ENCODE results near the gene CHST9. TPM values are rescaled to one million over a fixed set of nuclear protein-coding genes. Genes with fewer than 3 reads are reported as not detected.

The CHST9 gene
- polyA plus RNA-seq, 3 donors: 2.9 to 4.4 (median 3.8) TPM

DNA sequence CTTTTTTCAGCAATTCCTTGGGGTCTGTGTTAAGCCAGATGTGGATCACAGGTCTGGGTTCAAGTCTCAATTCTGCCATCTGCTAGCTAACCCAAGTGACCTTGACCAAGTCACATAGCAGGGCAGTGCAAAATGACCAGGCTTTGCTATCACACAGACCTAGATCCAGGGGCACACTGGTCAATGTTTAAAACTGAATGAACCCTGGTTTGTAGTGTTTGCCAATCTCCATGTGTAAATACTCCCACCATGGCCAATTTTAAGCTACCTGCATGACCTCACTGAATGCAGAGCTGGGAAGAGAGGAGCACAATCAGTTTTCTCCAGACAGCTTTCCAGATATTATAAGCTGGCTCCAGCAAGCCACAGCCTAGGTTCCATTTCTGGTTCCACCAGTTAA is 142.9 kb downstream of the CHST9 start:
- DNase-seq (ENCODE audit: extremely low read depth in 1 of 11, low read depth in 9 of 11, low spot score in 4 of 11): no peak

DNA sequence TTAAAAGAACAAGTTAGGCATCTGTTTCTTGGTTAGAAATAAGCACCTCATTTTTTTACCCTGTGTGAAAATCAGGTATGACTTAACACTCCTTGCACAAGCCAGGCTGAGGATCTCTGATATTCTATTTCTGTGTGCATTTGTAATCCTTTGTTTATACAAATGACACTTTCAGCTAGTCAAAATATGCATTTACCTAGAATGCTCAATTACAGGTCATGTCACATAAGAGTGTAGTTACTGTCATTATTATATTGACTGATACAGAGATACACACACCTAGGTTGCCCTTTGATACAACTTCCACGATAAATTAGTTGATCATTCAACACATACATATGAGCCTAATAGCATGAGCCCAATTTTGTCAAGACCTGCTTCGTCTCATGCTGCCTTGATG is 144.3 kb downstream of the CHST9 start:
- DNase-seq (ENCODE audit: extremely low read depth in 1 of 11, low read depth in 9 of 11, low spot score in 4 of 11): no peak

DNA sequence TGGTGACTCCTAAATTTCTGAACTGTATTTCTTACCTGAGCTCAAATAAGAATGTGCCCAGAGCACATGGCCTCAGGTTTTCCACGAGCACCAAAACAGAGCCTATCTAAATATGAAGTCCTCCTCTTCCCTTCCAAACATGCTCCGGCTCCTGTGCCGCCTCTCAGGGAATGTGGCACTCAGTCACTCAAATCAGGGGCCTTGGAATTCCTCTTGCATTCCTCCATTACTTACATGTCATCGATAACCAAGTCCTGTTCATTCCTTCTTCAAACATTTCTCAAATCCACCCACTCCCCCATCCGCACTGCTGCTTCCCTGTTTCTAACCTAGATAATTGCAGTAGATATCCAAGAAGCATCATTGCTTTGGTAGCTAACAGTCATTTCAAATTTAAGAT is 151.4 kb downstream of the CHST9 start:
- DNase-seq (ENCODE audit: extremely low read depth in 1 of 11, low read depth in 9 of 11, low spot score in 4 of 11): no peak

DNA sequence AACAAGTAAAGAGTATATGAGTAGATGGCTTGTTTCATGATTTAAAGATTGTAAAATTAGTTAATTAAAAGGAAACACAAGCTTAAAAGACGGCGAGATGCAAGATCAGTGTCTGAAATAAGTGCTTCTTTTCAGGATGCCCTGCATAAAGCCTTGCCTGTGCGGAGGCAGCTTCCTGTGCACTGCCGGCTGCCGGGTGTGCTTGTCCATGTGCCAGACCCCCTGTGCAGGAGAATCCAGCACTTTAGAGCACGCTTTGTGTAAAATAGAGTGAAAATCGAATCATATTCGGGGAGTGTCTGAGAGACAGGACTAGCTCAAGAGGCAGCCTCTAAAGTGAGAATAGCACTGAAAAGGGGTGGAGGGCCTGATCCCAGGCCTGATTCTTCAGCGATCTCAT is 154.7 kb downstream of the CHST9 start:
- no peak for DNase-seq (ENCODE audit: extremely low read depth in 1 of 11, low read depth in 9 of 11, low spot score in 4 of 11)

DNA sequence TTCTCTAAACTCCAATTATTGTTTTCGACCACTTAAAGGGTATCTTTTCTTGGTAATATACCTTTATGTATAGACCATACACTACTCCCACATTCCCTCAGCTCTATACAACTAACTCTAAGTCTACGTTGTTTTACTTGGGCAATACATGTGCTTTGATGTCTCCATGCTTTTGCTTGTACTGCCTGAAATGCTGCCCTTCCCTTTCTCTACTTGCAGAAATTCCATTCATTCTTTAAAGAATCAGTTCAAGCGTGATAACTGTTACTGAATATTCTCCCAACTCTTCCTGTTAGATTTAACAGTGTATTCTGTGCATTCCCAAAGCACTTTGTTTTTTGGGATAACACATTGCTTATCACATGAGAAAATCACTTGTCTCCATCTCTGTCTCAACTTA is 162.6 kb downstream of the CHST9 start:
- DNase-seq (ENCODE audit: extremely low read depth in 1 of 11, low read depth in 9 of 11, low spot score in 4 of 11): no peak

DNA sequence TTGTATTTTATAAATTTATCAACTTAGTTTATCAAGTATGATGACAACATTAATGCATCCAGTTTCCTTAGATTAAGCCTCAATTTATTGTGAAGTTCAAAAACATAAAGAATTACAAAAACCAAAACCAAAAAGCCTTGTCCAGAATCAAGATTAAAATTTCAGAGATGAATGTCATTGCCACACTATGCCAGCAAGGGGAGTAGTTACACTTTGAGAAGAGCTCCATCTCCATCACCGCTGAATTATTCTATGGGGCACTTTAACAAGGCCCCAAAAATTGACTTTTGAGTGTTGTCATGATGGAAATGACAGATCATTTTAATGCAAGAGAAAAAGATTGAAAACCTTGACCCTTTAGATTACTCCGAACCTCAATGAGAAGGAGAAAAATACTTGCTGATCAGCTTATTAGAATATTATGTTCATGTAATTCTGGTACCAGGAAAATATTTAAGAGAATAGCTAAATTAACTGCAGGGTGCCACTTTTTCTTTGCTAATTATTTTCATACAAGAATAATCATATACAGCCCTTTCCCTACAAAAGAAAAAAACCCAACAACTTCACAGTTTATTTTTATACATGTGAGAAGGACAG is 167.1 kb downstream of the CHST9 start:
- no peak for DNase-seq (ENCODE audit: extremely low read depth in 1 of 11, low read depth in 9 of 11, low spot score in 4 of 11)

DNA sequence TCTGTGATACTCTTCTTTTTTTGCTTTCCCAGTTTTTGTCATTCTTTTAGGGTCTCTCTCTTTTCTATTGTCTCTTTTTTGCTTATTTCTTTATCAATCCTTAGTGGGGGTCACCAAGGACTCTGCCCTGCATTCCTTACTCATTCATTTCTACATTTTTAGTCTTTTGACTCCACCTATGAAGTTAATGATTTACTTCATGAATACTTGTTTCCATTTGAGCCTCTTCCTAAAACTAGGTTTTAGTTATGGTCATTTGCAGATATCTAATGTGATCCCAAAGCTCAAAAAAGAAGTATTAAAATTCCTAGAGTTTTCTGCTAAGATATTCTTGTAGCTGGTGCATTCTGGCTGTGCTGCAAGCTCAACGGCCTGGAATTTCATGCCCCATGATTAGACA is 170.3 kb downstream of the CHST9 start:
- DNase-seq (ENCODE audit: extremely low read depth in 1 of 11, low read depth in 9 of 11, low spot score in 4 of 11): no peak

DNA sequence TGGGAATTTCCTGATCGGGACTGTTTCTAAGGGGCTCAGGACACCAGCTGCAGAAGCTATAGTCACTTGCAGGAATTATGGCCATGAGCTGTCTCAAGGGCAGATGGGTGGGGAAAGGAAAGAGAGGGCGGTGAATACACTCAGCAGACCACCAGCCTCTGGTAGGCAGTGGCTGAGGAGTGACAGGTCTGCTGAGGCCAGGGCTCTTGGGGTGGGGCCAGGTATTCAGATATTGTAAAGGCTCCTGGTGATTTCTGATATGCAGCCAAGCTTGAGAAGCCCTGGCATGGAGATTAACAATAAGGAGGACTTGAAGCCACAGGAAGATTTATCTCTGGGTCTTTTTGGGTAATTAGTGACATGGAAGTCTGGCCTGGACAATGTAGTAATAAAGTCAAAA is 174.3 kb downstream of the CHST9 start:
- DNase-seq (ENCODE audit: extremely low read depth in 1 of 11, low read depth in 9 of 11, low spot score in 4 of 11): no peak

DNA sequence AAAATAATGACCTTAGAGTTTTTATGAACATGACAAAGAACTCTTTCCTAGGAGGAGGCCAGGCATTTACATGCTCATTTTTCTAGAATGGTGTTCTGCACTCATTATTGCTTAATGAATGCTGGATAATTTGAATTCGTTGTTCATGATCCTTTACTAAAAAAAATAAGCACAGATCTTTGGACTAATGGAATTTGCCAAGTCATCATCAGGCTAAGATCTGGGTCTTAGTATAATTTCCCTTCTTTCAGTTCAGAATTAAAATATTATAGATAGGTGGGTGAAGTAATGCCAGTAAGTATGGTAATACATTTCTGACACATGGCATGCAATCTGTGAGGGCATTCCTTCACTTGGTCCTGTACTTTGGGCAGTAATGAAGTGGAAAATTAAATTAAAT is 175.8 kb downstream of the CHST9 start:
- no peak for DNase-seq (ENCODE audit: extremely low read depth in 1 of 11, low read depth in 9 of 11, low spot score in 4 of 11)

DNA sequence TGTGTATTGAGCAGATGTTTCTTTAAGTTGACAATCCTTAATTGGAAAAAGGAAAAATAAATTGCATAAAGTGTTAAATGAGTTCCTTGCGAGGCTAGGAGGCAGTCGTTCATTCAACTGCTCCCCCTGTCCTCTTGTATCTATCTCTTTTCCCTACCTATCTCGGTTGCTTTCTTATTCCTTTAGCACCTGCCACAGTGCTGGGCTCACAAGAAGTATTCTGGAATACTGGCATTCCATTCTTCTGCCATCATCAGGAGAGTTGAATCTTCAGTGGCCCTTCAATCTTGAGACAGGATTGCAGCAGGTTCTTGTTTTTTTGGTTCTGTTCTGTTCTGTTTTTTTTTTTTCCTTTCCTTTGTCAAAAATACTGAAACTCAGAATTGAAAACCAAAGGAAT is 176.5 kb downstream of the CHST9 start:
- no peak for DNase-seq (ENCODE audit: extremely low read depth in 1 of 11, low read depth in 9 of 11, low spot score in 4 of 11)

DNA sequence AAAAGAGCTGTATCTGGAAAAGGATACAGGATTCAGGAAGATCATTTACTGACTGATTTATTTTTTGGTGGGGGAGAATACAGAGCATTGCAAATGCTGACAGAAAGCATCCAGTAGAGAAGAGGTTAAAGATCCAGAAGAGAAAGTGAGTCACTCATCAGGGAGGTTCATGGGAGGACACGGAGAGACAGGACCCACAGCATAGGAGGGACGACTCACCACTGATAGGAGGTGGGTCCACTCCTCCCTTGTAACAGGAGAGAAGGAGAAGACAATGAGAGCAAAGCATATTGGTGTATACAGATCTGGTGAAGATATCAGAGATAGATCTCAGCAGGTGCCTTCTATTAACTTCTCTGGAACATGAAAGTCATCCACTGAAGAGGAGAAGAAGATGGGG is 177.2 kb downstream of the CHST9 start:
- no peak for DNase-seq (ENCODE audit: extremely low read depth in 1 of 11, low read depth in 9 of 11, low spot score in 4 of 11)

DNA sequence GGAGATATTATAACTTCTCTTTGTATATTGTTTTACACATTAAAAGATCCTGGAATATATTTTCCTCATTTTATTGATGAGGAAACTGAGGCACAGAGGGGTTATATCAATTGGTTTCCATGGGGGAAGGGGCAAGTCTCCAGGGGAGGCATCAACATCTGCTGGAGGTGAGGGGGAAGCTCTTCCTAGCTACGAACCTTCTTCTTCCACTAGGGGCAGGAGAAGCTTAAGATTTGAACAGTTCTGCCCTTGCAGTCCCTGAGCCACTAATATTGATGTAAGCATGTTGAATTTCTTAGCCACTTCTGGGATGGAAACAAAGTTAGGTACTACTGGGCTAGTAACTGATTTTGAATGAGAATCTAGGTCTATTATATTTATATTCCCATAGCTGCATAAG is 179.5 kb downstream of the CHST9 start:
- DNase-seq (ENCODE audit: extremely low read depth in 1 of 11, low read depth in 9 of 11, low spot score in 4 of 11): no peak

DNA sequence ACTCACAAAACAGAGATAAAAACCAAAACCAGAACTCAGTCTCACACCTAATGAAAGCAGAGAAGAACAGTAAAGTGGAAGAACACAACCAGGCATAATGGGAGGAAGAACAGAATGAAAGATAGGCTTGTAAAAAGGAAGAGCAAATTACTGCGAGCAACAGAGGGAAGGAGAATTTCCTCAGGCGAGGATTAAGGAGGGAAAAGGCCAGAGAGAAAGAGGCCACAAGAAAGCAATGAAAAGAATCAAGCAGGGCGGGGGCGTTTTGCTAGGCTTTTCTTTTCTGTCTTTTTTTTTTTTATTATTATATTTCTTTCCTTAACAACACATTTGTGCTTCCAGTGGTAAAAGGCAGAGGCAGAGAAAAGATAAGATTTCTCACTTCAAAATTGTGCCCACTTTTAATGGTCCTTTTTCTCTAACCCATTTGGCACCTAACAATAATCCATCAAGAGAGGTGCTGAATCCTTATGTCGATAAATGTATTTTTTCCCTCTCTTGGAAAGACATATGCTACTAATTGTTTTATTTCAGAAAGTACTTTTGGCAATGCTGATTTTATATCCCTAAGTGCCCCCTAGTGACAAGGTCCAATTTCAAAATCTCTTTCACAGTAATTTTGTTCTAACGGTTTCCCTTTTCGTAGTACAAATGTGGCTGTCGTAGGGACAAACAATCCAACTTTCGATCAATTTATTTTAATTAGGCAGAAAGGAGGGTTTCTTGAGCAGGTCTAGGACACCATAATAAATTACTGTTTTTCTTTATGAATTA is 180.9 kb downstream of the CHST9 start:
- peak in 3 of 11 donors; percentile 11 to 19 (median 13) for DNase-seq (ENCODE audit: extremely low read depth in 1 of 11, low read depth in 9 of 11, low spot score in 4 of 11)

DNA sequence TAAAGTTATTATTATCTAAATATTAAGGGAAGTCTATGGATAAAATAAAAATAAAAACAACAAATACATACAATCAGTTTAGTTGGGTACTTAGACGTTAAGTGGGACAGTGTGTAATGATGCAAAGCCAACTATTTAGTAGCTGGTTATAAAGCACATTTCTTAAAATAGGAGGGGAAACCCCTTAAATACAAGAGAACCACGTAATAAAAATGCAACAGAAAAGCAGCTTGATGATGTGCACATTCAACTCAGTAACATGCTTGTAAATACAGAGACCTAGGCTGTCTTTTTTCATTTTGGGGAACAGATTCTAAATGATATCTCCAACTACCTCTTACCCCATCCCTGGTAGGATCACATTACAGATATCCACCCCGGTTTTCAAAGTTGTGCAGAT is 185.3 kb downstream of the CHST9 start:
- no peak for DNase-seq (ENCODE audit: extremely low read depth in 1 of 11, low read depth in 9 of 11, low spot score in 4 of 11)

DNA sequence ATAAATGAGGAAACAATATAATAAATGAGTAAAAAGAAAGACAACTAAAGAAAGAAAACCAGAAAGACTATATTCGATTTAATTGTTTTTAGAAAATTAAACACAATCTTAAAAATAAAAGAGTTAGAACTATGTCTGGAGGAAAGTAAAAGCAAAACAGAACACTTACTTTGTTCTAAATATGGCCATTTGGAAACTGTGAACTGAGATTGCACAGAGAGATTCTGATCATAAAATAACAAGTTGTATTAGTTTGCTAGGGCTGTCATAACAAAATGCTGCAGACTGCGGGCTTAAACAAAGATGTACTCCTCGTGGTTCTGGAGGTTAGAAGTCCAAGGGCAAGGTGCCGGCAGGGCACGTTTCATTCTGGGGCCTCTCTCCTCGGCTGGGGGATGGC is 191.5 kb downstream of the CHST9 start:
- DNase-seq (ENCODE audit: extremely low read depth in 1 of 11, low read depth in 9 of 11, low spot score in 4 of 11): no peak

DNA sequence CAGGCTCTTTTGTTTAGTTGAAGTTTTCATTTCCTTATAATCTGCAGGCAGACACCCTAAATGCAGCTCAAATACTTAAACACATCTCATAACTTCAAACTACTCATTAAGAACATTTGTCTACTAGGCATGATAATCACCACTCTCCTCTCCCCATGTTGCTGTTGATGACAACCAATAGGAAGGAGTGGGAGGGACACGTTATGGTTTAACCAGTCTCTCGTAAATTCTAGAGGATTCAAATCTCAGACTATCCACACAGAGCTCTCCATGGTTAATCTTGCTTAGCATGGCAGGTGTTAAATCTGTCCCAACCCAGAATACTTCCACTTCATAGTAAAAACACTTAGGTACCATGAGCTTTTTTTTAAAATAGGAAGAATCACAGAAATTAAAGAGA is 192.2 kb downstream of the CHST9 start:
- DNase-seq (ENCODE audit: extremely low read depth in 1 of 11, low read depth in 9 of 11, low spot score in 4 of 11): no peak

DNA sequence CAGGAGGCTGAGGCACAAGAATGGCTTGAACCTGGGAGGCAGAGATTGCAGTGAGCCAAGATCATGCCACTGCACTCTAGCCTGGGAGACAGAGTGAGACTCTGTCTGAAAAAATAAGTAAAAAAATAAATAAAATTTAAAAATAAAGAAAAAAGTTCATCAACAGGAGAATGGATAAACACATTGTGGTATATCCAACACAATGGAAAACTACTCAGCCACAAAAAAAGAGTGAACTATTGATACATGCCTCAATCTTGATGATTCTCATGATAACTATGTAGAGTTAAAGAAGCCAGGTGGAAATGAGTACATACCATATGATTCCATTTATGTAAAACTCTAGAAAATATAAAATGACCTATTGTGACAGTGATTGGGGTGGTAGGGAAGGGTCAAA is 195.3 kb downstream of the CHST9 start:
- DNase-seq (ENCODE audit: extremely low read depth in 1 of 11, low read depth in 9 of 11, low spot score in 4 of 11): no peak

DNA sequence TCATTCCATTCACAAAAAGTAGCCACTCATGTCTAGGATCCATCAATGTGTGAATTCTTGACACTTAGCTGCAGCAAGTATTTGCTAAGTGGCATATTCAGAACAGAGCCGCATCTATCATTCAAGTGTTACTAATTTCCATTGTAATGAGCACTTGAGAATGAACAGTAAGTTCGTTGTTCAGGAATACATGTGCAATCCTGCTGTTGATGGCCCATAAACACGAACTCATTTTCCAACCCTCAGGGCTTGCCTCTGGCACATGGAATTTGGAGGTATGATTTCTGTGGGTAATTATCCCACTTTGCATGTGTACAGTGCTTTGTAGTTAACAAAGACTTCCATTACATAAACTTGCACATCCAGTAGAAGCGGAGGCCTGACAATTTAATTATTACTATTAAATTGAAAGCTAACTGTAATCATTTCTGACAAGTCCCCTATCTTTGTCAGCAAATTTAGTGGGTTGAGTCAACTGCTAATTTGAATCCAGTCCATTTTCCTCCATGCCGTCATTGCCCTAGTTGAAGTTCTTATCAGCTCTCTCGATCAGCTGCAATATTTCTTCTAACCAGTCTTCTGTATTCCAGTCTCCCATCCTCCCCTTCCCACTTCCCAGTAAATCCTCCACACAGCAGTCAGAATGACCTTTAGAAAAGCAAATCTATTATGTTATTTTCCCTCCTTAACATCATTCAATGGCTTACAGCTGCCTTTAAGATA is 203.6 kb downstream of the CHST9 start:
- DNase-seq (ENCODE audit: extremely low read depth in 1 of 11, low read depth in 9 of 11, low spot score in 4 of 11): no peak

DNA sequence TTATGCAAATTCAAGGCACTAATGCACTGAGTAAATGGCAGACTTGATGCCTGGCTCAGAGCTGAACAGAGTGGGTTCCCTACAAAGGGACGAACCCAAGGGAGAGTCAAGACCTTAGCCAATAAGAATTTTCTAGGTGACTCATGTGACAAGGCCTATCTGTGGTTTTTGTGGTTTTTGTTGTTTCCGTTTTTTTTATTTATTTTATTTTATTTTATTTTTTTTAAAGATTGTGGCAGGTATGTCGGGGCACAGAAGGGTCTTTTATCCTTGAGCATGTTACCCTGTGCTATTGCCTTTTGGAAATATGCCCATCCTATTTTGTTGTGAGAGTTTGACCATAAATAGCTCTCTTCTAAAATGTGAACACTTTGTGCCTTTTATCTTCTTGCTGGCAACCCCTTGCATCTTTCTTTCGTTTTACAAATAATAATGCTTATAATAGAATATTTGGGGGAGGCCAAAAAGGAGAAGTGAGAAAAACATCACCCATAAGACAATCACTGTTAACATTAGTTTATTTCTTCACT is 206.2 kb downstream of the CHST9 start:
- no peak for DNase-seq (ENCODE audit: extremely low read depth in 1 of 11, low read depth in 9 of 11, low spot score in 4 of 11)

DNA sequence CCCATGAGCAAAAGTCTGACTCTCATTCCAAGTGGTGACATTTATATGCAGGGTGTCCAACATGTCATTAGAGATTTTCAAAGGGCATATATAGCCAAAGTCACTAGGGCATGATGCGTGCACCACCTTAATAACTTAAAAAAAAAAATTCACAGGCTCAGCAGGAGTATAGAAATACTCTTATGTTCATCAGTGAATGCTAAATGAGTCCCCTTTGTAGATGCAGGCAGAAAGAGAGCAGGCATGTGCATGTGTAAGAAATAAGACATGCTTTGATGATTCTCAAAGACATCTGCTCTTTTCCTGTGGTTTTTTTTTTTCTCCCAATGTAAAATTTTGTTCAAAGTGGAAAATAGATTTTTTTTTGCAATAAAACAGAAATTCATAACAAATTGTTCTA is 207.3 kb downstream of the CHST9 start:
- DNase-seq (ENCODE audit: extremely low read depth in 1 of 11, low read depth in 9 of 11, low spot score in 4 of 11): no peak
